ENCODE data around the gene NDST1. TPM values are rescaled to one million over a fixed set of nuclear protein-coding genes. Genes with fewer than 3 reads are reported as not detected.

The NDST1 gene
- total and polyA plus RNA-seq, 2 of the 8 experiments (the other 6 are each of a cell fraction or from before 2014, with no cell fraction given): 27.0 to 72.0 TPM

GRCh38 chr5:150496098-150496497 lies 11.8 kb upstream of the NDST1 start (continued):
- no peak for TF ChIP-seq KDM1A (IDR thresholded peaks at IDR 0.05; ENCODE audit: borderline replicate concordance, low read length)
- TF ChIP-seq ATF3 (IDR thresholded peaks at IDR 0.05; ENCODE audit: insufficient read depth, low read depth, low read length): no peak
- TF ChIP-seq JUN (IDR thresholded peaks at IDR 0.05; ENCODE audit: low read depth, low read length): no peak
- TF ChIP-seq POU5F1 (IDR thresholded peaks at IDR 0.05; ENCODE audit: low read depth, low read length): no peak
- TF ChIP-seq BCL11A (IDR thresholded peaks at IDR 0.05; ENCODE audit: low read depth in 2 of 2, low read length in 2 of 2): no peak
